GM12892 (cell line): ENCODE data around the gene SMPD3.

ENCODE experiments used
- POLR2A ChIP-seq: IDR thresholded peaks from 2 replicates; pipeline ENCODE4 v1.6.1; 2011; ENCODE audit warnings: low read depth, low read length, control low read depth
- POLR2AphosphoS5 ChIP-seq: IDR thresholded peaks from 2 replicates; pipeline ENCODE4 v1.6.1; 2011; ENCODE audit warnings: low read depth, low read length, control low read depth
- TAF1 ChIP-seq: IDR thresholded peaks from 2 replicates; pipeline ENCODE4 v1.6.1; 2011; ENCODE audit warnings: low read depth, mild to moderate bottlenecking, control low read depth, low read length, borderline replicate concordance

DNA sequence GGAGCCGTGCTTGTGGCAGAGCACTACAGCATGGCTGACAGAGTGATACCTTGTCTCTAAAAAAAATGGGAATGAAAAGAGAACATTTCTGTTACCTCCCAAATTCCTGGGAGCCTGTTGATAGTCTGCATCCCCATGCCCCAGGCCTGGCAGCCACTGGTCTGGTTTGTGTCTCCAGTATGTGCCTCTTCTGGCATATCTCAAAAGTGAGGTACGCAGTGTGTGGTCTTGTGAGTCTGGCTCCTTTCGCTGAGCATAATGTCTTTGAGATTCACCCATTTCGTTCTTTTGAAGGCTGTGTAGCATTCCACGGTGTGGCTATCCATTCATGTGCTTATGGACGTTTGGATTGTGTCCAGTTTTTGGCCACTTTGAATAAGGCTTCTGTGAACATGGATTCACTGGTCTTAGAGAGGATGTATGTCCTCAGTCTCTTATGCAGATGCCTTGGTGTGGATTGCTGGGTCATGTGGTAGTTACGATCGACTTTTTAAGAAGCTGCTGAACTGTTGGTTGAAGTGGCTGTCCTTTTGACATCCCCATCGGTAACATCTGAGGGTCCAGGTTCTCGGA is 98.4 kb downstream of the SMPD3 start:
- no peak for TF ChIP-seq POLR2A
- no peak for TF ChIP-seq POLR2AphosphoS5
- no peak for TF ChIP-seq TAF1
